K562 (cell line): ENCODE data around the gene SLC37A2. TPM values are rescaled to one million over a fixed set of nuclear protein-coding genes. Genes with fewer than 3 reads are reported as not detected.
A peak's percentile ranks its signal among the peaks of the same experiment; 100 is the strongest.

Experiments
- ARHGAP35 ChIP-seq: fragments of 450-650 bp; IDR thresholded peaks from 2 replicates; pipeline ENCODE4 v1.6.1; 2018; ENCODE audit not compliant: partially characterized antibody
- BHLHE40 ChIP-seq: IDR thresholded peaks from 2 replicates; pipeline ENCODE4 v1.6.1; 2011; ENCODE audit warnings: low read length, improper control_type of control experiment
- BMI1 ChIP-seq: fragments of 150-350 bp; IDR thresholded peaks from 2 replicates; pipeline ENCODE4 v1.6.1; 2014; ENCODE audit warnings: low read length
- BRF2 ChIP-seq: IDR thresholded peaks from 3 replicates; pipeline ENCODE4 v1.6.1; 2011; ENCODE audit warnings: borderline replicate concordance, mild to moderate bottlenecking; ENCODE audit not compliant: insufficient read length, insufficient read depth
- CHAMP1 ChIP-seq: fragments of 450-650 bp; IDR thresholded peaks from 2 replicates; pipeline ENCODE4 v1.6.1; 2016; ENCODE audit warnings: mild to moderate bottlenecking
- CSDE1 ChIP-seq, 2 experiments: fragments of 450-650 bp; IDR thresholded peaks; 2 replicates each; pipeline ENCODE4 v1.6.1; 2016; ENCODE audit warnings: mild to moderate bottlenecking in 1 of 2
- GTF2A2 ChIP-seq: IDR thresholded peaks from 2 replicates; pipeline ENCODE4 v1.6.1; 2016; ENCODE audit warnings: mild to moderate bottlenecking, missing genetic modification characterization, missing compliant biosample characterization
- HSF4 ChIP-seq: fragments of 250-450 bp; sonication (Bioruptor Pico); IDR thresholded peaks from 2 replicates; pipeline ENCODE4 v2.1.2; 2022; ENCODE audit warnings: mild to moderate bottlenecking, moderate library complexity, borderline replicate concordance
- ILF3 ChIP-seq: fragments of 450-650 bp; IDR thresholded peaks from 2 replicates; pipeline ENCODE4 v1.6.1; 2018; ENCODE audit warnings: antibody characterized with exemption, mild to moderate bottlenecking, moderate library complexity, borderline replicate concordance
- NCOA1 ChIP-seq: fragments of 450-650 bp; IDR thresholded peaks from 2 replicates; pipeline ENCODE4 v1.6.1; 2016; ENCODE audit warnings: low read depth
- NFIC ChIP-seq: fragments of 450-650 bp; IDR thresholded peaks from 2 replicates; pipeline ENCODE4 v1.6.1; 2017; ENCODE audit warnings: mild to moderate bottlenecking, inconsistent platforms
- RBM34 ChIP-seq: fragments of 200-400 bp; formaldehyde crosslinking; IDR thresholded peaks from 2 replicates; pipeline ENCODE4 v1.6.1; 2018; ENCODE audit warnings: low read length, borderline replicate concordance; ENCODE audit not compliant: insufficient read depth
- SMAD4 ChIP-seq: fragments of 250-450 bp; sonication (Bioruptor Pico); conservative IDR thresholded peaks from 2 replicates; pipeline ENCODE4 v1.8.0; 2021; ENCODE audit warnings: inconsistent platforms, mild to moderate bottlenecking, moderate library complexity
- SMARCE1 ChIP-seq: fragments of 450-650 bp; IDR thresholded peaks from 2 replicates; pipeline ENCODE4 v1.7.1; 2016; ENCODE audit warnings: mild to moderate bottlenecking
- SOX6 ChIP-seq: fragments of 450-650 bp; IDR thresholded peaks from 2 replicates; pipeline ENCODE4 v1.6.1; 2014; ENCODE audit warnings: mild to moderate bottlenecking
- YBX1 ChIP-seq: fragments of 450-650 bp; IDR thresholded peaks from 2 replicates; pipeline ENCODE4 v1.7.1; 2016; ENCODE audit warnings: mild to moderate bottlenecking
- ZBTB9 ChIP-seq: fragments of 450-650 bp; formaldehyde crosslinking; IDR thresholded peaks from 2 replicates; pipeline ENCODE4 v1.4.0; 2020; ENCODE audit warnings: mild to moderate bottlenecking, moderate library complexity
- ZNF197 ChIP-seq: fragments of 200-800 bp; sonication (Bioruptor generic); IDR thresholded peaks from 2 replicates; pipeline ENCODE4 v1.6.1; 2016; ENCODE audit warnings: low read depth, missing genetic modification characterization, missing compliant biosample characterization
- ZNF398 ChIP-seq: fragments of 250-450 bp; sonication (Bioruptor Pico); IDR thresholded peaks from 2 replicates; pipeline ENCODE4 v1.8.0; 2021; ENCODE audit warnings: moderate library complexity, mild to moderate bottlenecking, inconsistent platforms
- ZNF408 ChIP-seq: fragments of 250-450 bp; sonication (Bioruptor Pico); IDR thresholded peaks from 2 replicates; pipeline ENCODE4 v1.4.0; 2020; ENCODE audit warnings: low read depth, mild to moderate bottlenecking, moderate library complexity
- polyA plus RNA-seq, 8 experiments: library from polyadenylated mRNA; depleted of rRNA in 4 of 8; stranded (reverse) in 5 of 8; unstranded in 3 of 8; fragments of >200 nt; fragmentation: Nextera tagmentation in 2 of 8; fragmentation: Illumina TruSeq in 1 of 8; extraction: Ambion mirVana in 2 of 8; extraction: Trizol in 1 of 8; gene quantifications; 2 replicates each; pipeline versions ENCODE4 v1.2.1 to v1.2.3, GENCODE V29; 2011 to 2014; ENCODE audit warnings: inconsistent platforms in 1 of 8, missing spikeins in 1 of 8
- total RNA-seq, 7 experiments: library from RNA; depleted of rRNA in 6 of 7; stranded (reverse); fragments of >200 nt in 6 of 7; fragmentation: Illumina TruSeq in 2 of 7; extraction: Trizol in 2 of 7; gene quantifications; 2 replicates each; pipeline versions ENCODE4 v1.2.1 to v1.2.3, GENCODE V29; 2011 to 2021; ENCODE audit warnings: low replicate concordance in 1 of 7
- TF ChIP-seq, protein P1 (sequence below): fragments of 250-450 bp; sonication (Bioruptor Pico); IDR thresholded peaks from 2 replicates; pipeline ENCODE4 v1.4.0; 2020; ENCODE audit warnings: borderline replicate concordance

Gene SLC37A2
- total and polyA plus RNA-seq, 9 of the 15 experiments (the other 6 are each of a cell fraction or from before 2014, with no cell fraction given): 0.01 to 1.2 (median 0.52) TPM

- TF ChIP-seq ZNF197 (no peak), BRF2 (no peak), BHLHE40 (0 out of 2 replicates have a peak, but pooled peaks have one; percentile 16), HSF4 (CRISPR knock-in tag) (no peak), ILF3 (no peak), RBM34 (no peak), ZBTB9 (CRISPR knock-in tag) (0 out of 2 replicates have a peak, but pooled peaks have one; percentile 36), CHAMP1 (no peak), ARHGAP35 (no peak), BMI1 (no peak), ZNF398 (CRISPR knock-in tag) (no peak), NCOA1 (no peak; the same call in 1 of the 2 replicates), ZNF408 (no peak), CSDE1 (IDR thresholded peaks at IDR 0.05) (no peak), GTF2A2 (tag) (no peak), SMARCE1 (peak; percentile 89), YBX1 (no peak), SMAD4 (CRISPR knock-in tag) (peak; percentile 62), NFIC (peak; percentile 66), SOX6 (peak; percentile 71; the same call in 1 of the 2 replicates)
- TF ChIP-seq, protein P1, sequence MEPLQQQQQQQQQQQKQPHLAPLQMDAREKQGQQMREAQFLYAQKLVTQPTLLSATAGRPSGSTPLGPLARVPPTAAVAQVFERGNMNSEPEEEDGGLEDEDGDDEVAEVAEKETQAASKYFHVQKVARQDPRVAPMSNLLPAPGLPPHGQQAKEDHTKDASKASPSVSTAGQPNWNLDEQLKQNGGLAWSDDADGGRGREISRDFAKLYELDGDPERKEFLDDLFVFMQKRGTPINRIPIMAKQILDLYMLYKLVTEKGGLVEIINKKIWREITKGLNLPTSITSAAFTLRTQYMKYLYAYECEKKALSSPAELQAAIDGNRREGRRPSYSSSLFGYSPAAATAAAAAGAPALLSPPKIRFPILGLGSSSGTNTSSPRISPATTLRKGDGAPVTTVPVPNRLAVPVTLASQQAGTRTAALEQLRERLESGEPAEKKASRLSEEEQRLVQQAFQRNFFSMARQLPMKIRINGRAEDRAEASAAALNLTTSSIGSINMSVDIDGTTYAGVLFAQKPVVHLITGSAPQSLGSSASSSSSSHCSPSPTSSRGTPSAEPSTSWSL (CRISPR knock-in tag): no peak
Measured at GRCh38 chr11:125074511-125075241, 11.6 kb downstream of the SLC37A2 start (continued).
